ENCODE data around the gene EPO.
"Not testable (repeated sequence)": the region's sequence is repeated elsewhere in the genome, so short reads cannot be mapped to it uniquely, and the experiment has no call there.

EPO gene

GRCh38 chr7:100762841-100763240, 42.6 kb downstream of the EPO start:
- H3K4me3 ChIP-seq (ENCODE audit: low read depth in 1 of 2, low read length in 2 of 2); H3K4me1 ChIP-seq (ENCODE audit: control insufficient read depth in 1 of 2, insufficient read depth in 2 of 2, low read length in 2 of 2); H3K9me3 ChIP-seq (ENCODE audit: control insufficient read depth in 1 of 2, low read length in 2 of 2); H3K27ac ChIP-seq (ENCODE audit: low read length); H3K36me3 ChIP-seq (ENCODE audit: control insufficient read depth in 1 of 2, insufficient read depth in 2 of 2, low read length in 2 of 2); H3K27me3 ChIP-seq (ENCODE audit: low read depth, low read length): not testable (repeated sequence)

- H3K9me3 ChIP-seq (ENCODE audit: control insufficient read depth in 1 of 2, low read length in 2 of 2): no peaks in the 10 kb centered on the region
- no peaks in the 10 kb centered on the region for H3K4me1 ChIP-seq (ENCODE audit: control insufficient read depth in 1 of 2, insufficient read depth in 2 of 2, low read length in 2 of 2)
- H3K4me3 ChIP-seq (ENCODE audit: low read depth in 1 of 2, low read length in 2 of 2): no peak overlapping the region
- no peaks in the 10 kb centered on the region for H3K36me3 ChIP-seq (ENCODE audit: control insufficient read depth in 1 of 2, insufficient read depth in 2 of 2, low read length in 2 of 2)
- no peak overlapping the region for H3K27ac ChIP-seq (ENCODE audit: low read length)
- H3K27me3 ChIP-seq (ENCODE audit: low read depth, low read length): no peaks in the 10 kb centered on the region
Measured at GRCh38 chr7:100763556-100764140, 43.4 kb downstream of the EPO start.

GRCh38 chr7:100764841-100765240, 44.6 kb downstream of the EPO start:
- no peaks in the 10 kb centered on the region for H3K36me3 ChIP-seq (ENCODE audit: control insufficient read depth in 1 of 2, insufficient read depth in 2 of 2, low read length in 2 of 2)

DNA sequence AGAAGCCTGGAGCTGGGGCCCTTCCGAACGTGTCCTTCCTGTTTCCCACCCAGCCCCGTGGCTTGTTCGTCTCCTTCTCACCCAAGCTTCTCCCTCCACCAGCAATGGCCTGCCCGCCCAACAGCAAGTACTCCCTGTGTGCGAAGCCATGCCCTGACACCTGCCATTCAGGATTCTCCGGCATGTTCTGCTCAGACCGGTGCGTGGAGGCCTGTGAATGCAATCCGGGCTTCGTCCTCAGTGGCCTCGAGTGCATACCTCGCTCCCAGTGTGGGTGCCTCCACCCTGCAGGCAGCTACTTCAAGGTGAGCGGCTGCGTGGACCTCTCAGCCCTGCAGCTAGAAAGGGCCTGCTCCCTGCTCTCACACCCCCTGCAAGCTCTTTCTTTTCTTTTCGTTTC, 45.0 kb downstream of the EPO start:
- Histone ChIP-seq H3K27me3 (ENCODE audit: low read depth, low read length) (no peaks in the 10 kb centered on the region), H3K27ac (ENCODE audit: low read length) (no peak overlapping the region), H3K4me1 (ENCODE audit: control insufficient read depth in 1 of 2, insufficient read depth in 2 of 2, low read length in 2 of 2) (no peaks in the 10 kb centered on the region), H3K36me3 (ENCODE audit: control insufficient read depth in 1 of 2, insufficient read depth in 2 of 2, low read length in 2 of 2) (no peaks in the 10 kb centered on the region), H3K4me3 (ENCODE audit: low read depth in 1 of 2, low read length in 2 of 2) (no peak overlapping the region), H3K9me3 (ENCODE audit: control insufficient read depth in 1 of 2, low read length in 2 of 2) (no peaks in the 10 kb centered on the region)

More at GRCh38 chr7:100764841-100765240, 44.6 kb downstream of the EPO start:
- Histone ChIP-seq H3K27ac (ENCODE audit: low read length) (no peak overlapping the region), H3K4me3 (ENCODE audit: low read depth in 1 of 2, low read length in 2 of 2) (no peak overlapping the region), H3K9me3 (ENCODE audit: control insufficient read depth in 1 of 2, low read length in 2 of 2) (no peaks in the 10 kb centered on the region), H3K27me3 (ENCODE audit: low read depth, low read length) (no peaks in the 10 kb centered on the region), H3K4me1 (ENCODE audit: control insufficient read depth in 1 of 2, insufficient read depth in 2 of 2, low read length in 2 of 2) (no peaks in the 10 kb centered on the region)

DNA sequence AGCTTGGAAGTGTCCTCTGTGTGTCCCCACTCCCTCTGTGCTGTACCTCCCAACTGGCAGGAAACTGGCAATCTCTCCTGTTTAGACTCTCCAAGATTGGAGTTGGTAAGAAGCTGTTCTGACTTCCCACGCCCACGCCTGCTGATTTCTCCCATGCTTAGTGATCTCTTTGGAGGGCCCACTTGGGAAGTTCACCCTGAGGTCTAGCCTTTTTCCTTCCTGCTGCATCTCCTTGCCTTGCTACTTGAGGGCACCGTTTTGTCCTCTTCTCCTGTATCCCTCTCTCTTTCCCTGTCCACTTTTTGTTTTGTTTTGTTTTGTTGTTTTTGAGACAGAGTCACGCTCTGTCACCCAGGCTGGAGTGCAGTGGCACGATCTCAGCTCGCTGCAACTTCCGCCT, 48.5 kb downstream of the EPO start:
- Histone ChIP-seq H3K27ac (ENCODE audit: low read length) (no peak overlapping the region), H3K4me1 (ENCODE audit: control insufficient read depth in 1 of 2, insufficient read depth in 2 of 2, low read length in 2 of 2) (no peaks in the 10 kb centered on the region), H3K4me3 (ENCODE audit: low read depth in 1 of 2, low read length in 2 of 2) (no peak overlapping the region), H3K27me3 (ENCODE audit: low read depth, low read length) (no peaks in the 10 kb centered on the region), H3K9me3 (ENCODE audit: control insufficient read depth in 1 of 2, low read length in 2 of 2) (no peaks in the 10 kb centered on the region), H3K36me3 (ENCODE audit: control insufficient read depth in 1 of 2, insufficient read depth in 2 of 2, low read length in 2 of 2) (no peaks in the 10 kb centered on the region)

Data from muscle layer of duodenum (tissue), 2 donors.